Activated CD8-positive, alpha-beta memory T cell treated with anti-CD3 and anti-CD28 coated beads for 36 hours (primary cell): ENCODE measurements around the gene TTC8. TPM values are rescaled to one million over a fixed set of nuclear protein-coding genes. Genes with fewer than 3 reads are reported as not detected.
"Not testable (repeated sequence)": the region's sequence is repeated elsewhere in the genome, so short reads cannot be mapped to it uniquely, and the experiment has no call there.

Experiments used
- CTCF ChIA-PET: fragments of 350-600 bp; sonication (Branson Sonifier 250); formaldehyde crosslinking; loops from one replicate; lab custom pipeline; 2021; ENCODE audit warnings: antibody characterized with exemption; lab: Charles Lee
- POLR2A ChIA-PET: fragments of 350-600 bp; sonication (Branson Sonifier 250); formaldehyde crosslinking; loops from one replicate; lab custom pipeline; 2021; ENCODE audit warnings: antibody characterized with exemption; lab: Charles Lee
- total RNA-seq, 2 experiments: library from RNA; stranded (reverse); gene quantifications; one replicate each; pipeline ENCODE4 v1.2.3, GENCODE V29; 2021

Gene TTC8
- total RNA-seq, 2 experiments from 2014 or later: 7.1 to 7.4 TPM

DNA sequence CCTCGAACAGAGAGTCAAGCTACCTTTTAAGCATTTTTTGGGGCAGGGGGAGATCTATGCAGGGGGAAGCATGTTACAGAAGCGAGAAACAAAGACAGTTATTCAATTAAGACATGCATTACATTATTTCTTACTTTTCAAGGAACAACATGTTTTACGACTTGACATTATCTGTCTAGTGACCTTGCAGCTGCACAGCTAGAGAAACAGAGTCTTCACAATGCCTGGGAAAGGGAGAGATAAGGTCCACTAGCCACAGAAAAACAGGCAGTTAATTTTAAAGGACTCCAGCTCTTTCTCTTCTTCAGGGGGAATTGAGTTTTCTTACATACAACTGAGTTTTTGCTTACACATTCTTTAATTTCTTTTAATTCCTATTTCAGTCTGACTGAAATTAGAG is 4.8 kb upstream of the TTC8 start:
- POLR2A ChIA-PET, CTCF ChIA-PET: not testable (repeated sequence)

GRCh38 chr14:88821378-88821777 is 3.1 kb upstream of the TTC8 start:
- CTCF ChIA-PET: no interaction called here
- POLR2A ChIA-PET: no interaction called here

GRCh38 chr14:88821888-88822287 is 2.6 kb upstream of the TTC8 start:
- CTCF ChIA-PET: no interaction called here
- POLR2A ChIA-PET: no interaction called here

DNA sequence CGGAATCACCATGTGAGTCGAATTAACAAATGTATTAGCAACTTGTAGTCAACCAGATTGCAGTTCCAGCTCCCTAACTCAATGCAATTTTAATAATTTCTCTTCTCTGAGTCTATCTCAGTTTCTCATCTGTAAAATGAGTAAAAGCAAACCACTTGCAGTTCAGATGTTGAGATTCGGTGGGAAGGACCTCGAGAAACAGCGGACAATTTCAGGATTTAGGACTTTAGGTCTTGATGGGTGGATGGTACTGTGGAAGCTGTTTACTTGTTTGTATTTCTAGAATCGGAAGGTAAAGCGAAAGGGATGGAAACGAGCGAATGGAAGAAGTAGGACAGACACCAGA is 510 bp upstream of the TTC8 start:
- ChIA-PET POLR2A (no interaction called here), CTCF (interaction anchor here (2.0 kb wide), 1 partner anchor 157 kb away, joined by 8 read pairs; no protein-coding TSS in a partner anchor)

DNA sequence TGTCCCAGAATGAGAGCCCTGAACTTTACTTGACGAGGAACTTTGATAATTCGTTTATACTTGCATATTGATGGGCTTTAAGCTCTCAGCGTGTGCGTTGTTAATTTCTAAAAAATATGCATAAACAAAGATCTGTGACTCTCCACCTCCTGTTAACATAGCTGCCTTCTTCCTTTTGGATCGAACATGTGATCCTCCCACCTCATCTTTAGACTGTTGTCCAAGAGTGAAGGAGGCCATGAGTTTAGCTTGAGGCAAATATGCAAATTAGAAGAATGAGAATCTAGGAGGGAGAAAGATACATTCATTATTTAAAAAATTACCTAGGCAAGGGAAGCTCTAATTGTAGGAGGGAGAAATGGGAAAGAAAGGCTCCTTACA is 617 bp downstream of the TTC8 start:
- ChIA-PET CTCF (interaction anchor here (0.8 to 2.0 kb wide), 2 partner anchors 21 to 158 kb away, joined by 4 to 8 read pairs; no protein-coding TSS in a partner anchor), POLR2A (interaction anchor here (2.0 kb wide), 1 partner anchor 32 kb away, joined by 7 read pairs; the partner anchor contains the start of gene EML5)

- ChIA-PET CTCF (interaction anchor here (0.8 to 2.0 kb wide), 2 partner anchors 21 to 158 kb away, joined by 4 to 8 read pairs; no protein-coding TSS in a partner anchor), POLR2A (interaction anchor here (2.0 kb wide), 1 partner anchor 33 kb away, joined by 7 read pairs; the partner anchor contains the start of gene EML5)
These were observed 1.1 kb downstream of the TTC8 start for GRCh38 chr14:88825503-88825902.

DNA sequence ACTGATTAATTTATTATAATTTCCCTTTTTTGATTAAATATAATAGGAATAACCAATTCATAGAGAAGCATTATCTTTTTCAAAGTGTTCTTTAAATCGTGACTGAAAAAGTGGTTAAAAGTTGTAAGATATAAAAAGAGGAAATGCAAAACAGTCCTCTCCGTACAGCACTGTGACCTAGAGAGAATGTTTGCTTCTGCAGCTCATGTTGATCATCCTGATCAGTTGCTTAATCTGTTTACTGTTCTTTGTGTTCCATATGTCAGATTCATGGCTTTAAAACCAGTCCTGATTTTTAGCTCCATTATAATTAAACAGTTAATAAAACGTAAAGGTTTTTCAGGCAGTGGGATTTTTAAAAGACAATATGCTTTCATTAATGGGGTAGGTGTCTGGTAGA is 4.7 kb downstream of the TTC8 start:
- CTCF ChIA-PET: interaction anchor here (1.2 kb wide), 1 partner anchor 93 kb away, joined by 3 read pairs; no protein-coding TSS in a partner anchor
- POLR2A ChIA-PET: no interaction called here

GRCh38 chr14:88829685-88830302 is 5.3 kb downstream of the TTC8 start:
- CTCF ChIA-PET: interaction anchor here (1.2 kb wide), 1 partner anchor 94 kb away, joined by 3 read pairs; no protein-coding TSS in a partner anchor
- POLR2A ChIA-PET: no interaction called here

DNA sequence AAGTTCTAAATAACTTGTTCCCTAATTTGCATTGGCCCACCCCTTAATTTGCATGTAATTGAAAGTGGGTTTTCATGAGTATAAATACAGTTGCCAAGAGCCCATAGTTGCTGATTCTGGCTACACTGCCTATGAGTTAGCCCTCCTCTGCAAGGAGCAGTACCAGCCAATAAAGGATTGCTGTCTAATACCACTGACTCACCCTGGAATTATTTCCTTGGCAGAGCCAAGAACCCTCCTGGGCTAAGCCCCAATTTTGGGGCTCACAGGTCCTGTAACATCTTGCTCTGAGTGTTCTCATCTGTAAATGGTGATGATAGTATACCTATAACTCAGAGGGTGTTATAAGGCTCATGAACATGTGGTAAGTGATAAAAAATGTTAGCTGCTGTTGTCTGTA is 6.8 kb downstream of the TTC8 start:
- ChIA-PET CTCF (no interaction called here), POLR2A (no interaction called here)

GRCh38 chr14:88834883-88835431 is 10.5 kb downstream of the TTC8 start:
- ChIA-PET CTCF (interaction anchor here (1.0 kb wide), 1 partner anchor 9 kb away, joined by 3 read pairs; no protein-coding TSS in a partner anchor), POLR2A (no interaction called here)

DNA sequence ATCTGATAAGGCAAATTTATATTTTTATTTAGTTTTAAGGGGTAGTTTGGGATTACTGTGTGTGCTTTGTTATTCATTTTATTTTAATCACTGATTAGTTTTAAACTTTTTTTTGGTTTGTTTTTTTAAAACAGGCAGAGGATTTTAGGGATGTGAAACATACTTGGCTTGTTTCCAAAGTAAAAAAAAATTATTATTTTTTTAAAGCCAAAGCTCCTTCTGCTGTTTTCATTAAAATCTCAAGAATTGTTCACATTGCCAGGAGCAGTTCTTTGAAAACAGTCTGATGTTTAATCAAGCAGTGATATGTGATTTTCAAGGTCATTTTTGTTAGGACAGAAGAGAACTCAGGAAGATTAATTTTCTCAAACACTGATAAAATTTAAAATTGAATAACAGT is 11.2 kb downstream of the TTC8 start:
- CTCF ChIA-PET: no interaction called here

DNA sequence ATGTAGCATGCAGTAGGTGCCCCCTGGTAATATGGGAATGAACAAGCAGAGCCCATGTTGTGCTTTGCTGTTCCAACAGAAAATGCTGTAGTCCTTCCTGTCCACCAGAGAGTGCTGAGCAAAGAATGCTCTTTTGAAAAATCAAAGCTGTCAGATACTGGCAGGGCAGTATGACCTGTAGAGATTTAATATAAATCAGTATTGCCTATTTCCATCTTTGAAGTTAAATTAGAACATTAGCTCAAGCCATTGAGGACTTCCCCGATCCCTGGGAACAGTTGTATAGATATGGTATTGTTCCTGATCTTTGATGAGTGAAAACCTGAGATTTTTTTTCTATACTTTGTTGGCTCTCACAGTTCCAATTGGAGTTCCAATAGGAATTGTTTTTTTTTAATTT is 13.0 kb downstream of the TTC8 start:
- POLR2A ChIA-PET: no interaction called here
- CTCF ChIA-PET: no interaction called here

More for the DNA sequence above, 11.2 kb downstream of the TTC8 start:
- POLR2A ChIA-PET: no interaction called here

- ChIA-PET CTCF (no interaction called here), POLR2A (no interaction called here)
These were observed 13.6 kb downstream of the TTC8 start for GRCh38 chr14:88838015-88838414.

DNA sequence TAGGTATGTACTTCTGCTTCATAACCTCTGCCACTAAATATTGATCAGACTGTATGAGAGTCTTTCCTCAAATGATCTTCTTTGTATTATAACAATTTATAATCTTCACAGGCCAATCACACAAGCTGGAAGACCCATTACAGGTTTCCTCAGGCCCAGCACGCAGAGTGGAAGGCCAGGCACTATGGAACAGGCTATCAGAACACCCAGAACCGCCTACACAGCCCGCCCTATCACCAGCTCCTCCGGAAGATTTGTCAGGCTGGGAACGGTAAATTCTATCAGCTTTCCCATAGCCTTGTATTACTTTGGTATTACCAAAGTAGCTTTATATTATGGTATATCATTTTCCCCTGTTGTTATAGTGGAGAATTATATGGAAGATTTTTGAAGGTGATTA is 16.5 kb downstream of the TTC8 start:
- CTCF ChIA-PET: no interaction called here
- POLR2A ChIA-PET: no interaction called here

- ChIA-PET CTCF (no interaction called here), POLR2A (no interaction called here)
These were observed 17.3 kb downstream of the TTC8 start for GRCh38 chr14:88841741-88842140.

DNA sequence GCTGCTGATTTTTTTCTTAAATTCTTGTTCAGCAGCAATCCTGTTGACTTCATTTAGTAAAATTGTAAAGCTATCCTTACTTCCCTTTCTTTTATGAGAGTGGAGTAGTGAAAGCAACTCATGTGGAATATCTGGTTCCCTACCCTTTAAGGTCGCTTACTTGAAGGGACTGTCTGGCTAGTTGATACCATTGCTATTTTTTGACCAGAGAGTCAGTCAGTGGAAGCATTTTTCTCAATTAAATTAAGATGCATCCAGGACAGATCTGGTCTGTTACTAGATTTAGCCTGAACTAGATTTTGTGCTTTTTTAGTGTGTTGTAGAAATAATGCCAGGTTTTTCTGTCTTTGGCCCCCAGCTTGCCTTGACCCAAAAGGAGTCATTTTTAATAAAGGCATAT is 18.0 kb downstream of the TTC8 start:
- CTCF ChIA-PET: no interaction called here
- POLR2A ChIA-PET: no interaction called here

DNA sequence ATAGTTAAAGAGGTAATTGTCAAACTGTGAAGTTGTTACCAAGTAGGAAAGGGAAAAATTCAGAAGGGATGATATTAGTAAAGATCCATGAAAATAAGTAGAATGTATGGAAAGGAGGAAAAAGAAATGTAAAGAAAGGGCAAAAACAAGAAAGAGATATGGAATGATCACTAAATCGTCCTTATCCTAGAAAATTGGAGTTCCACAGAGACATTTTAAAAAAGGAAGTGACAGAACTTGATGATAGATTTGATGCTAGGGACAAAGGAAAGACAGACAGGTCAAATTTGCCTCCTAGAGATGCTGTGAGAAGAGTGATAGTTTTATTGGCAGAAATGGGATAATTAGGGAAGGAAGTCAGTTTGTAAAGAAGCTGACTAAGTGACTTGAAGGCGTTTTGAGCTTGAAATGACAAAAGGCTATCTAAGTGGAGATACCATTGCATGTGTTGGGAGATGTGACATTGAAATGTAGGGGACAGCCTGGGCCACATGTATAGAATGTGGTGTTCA is 20.6 kb downstream of the TTC8 start:
- CTCF ChIA-PET: no interaction called here
- POLR2A ChIA-PET: no interaction called here

DNA sequence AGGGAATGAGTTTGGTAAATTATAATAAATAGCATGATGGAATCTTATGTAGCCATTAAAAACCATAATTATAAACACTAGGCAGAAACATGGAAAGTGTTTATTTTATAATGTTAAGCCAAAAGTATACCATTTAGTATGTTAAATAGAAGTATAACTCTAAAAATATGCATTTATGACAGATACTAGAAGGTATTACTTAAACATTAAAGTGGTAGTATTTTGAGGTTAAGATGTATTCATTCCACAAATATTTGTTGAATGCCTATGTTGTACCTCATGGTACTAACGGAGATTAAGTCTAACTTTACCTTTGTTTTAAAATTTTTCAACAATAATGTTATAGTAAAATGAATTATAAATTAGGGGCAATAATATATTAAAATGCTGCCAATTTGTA is 24.1 kb downstream of the TTC8 start:
- CTCF ChIA-PET: no interaction called here
- POLR2A ChIA-PET: no interaction called here

DNA sequence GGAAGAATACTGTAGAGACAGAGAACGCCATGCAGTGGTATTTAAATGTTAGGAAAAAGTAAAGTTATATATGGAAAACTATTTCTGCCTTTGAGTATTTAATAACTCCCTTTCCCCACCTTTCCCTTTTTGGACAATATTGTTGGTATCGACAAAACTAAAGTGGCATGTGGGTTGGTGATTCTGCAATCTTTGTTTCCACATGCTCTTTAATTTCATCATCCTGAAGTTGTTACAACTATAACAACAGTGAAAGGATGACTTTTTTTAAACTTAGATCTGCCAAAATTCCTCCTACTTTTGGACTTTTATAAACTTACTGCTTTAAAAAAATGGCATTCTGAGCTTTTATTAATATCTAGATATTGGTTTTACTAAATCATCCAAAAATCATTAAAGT is 25.3 kb downstream of the TTC8 start:
- CTCF ChIA-PET: no interaction called here
- POLR2A ChIA-PET: no interaction called here

DNA sequence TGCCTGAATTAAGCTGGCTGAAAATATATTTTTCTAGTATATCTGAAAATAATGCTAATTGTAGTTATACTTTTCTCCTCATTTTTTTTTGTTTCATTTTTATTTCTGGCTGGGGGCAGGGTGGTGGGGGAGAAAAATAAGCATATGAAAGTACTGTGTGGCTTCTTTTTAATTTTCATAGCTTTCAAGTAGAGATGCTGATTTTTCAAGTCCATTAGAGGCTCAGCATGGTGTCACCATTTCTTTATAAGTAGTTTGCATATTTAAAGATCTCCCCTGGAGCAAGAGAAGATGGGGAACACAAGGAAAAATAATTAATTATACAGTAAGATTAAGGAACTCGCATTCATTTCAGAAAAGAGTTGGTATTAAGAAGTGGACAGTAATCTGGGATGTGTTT is 27.1 kb downstream of the TTC8 start:
- CTCF ChIA-PET: no interaction called here
- POLR2A ChIA-PET: no interaction called here

DNA sequence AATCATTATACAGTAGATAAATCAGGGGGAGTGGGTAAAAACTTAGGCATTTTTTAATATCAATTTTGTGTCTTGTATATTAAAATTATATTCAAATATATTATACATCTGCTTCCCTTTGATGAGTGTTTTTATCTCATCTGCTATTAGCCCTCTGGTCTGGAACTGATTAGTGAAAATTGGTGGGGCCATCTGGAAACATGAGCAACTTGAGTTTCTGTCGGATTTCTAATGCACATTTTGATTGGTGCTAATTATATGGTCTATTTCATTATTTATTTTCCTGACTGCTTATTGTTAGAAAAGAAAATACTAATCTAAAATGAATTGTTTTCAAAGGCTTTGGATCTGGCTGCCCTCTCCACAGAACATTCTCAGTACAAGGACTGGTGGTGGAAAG is 28.2 kb downstream of the TTC8 start:
- POLR2A ChIA-PET: no interaction called here
- CTCF ChIA-PET: no interaction called here
